ENCODE results near the gene TMEM121.
"Not testable (repeated sequence)": the region's sequence is repeated elsewhere in the genome, so short reads cannot be mapped to it uniquely, and the experiment has no call there.

The TMEM121 gene

DNA sequence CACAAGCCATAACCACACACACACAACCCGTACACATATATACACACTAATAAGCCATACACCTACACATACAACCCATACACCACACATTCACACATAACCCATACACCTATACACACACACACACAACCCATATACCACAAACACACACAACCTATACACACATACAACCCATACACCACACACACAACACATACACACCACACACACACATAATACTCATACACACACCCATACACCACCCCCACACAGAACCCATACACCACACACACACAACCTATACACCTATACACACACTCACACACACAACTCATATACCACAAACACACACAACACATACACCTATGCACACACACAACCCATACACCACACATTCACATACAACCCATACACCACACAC is 44.1 kb downstream of the TMEM121 start:
- DNase-seq (ENCODE audit: low read depth): no peak

DNA sequence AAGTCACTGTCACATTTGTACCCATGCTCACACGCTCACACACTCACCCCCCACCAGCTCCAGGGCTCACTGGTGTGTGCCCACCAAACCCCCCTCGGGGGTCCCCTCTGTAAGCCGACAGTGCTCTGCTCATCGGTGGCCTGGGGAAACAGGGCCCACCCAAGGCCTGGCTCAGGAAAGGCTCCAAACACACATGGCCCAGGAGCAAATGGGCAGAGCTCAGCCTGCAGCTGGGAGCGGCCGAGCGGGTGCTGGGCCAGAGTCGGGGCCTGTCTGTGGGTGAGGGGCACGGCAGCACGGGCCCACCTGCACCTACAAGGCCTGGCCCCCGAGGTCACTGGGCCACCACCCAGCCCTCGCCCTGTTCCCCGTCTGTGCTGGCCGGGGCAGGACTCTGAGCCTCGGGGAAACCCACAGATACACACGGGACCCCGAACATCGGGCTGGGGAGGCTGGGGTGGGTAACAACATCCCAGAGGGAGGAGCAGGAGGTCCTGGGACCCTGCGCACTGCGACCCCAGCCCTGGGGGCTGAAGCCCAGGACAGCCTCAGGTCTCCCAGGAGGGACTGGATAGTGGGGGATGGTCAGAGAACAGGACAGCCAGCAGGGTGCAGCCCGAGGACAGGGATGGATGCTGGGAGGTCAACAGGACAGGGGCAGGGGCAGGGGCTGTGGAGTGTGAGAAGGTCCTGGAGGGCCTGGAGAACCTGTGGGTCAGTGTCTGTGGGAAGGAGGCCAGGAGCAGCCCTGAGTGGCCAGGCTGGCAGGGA is 45.0 kb downstream of the TMEM121 start:
- DNase-seq (ENCODE audit: low read depth): not testable (repeated sequence)

DNA sequence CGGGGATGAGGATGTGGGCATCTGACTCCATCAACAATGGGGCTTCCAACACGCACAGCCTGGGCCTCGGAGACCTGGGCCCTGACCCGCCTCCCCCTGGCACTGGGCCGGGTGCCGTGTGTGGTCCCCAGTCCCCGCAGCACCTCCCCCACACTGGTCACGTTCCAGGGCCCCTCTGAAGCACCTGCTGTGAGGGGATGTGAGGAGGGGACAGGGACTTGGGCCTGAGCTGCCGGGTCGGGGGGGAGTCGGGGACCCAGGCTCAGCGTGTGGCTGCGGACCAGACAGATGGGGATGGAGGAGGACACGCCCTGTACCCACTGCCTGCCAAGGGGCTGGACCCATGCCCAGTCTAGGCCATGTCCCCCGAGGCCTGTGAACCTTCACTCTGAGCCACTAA is 45.7 kb downstream of the TMEM121 start:
- not testable (repeated sequence) for DNase-seq (ENCODE audit: low read depth)

DNA sequence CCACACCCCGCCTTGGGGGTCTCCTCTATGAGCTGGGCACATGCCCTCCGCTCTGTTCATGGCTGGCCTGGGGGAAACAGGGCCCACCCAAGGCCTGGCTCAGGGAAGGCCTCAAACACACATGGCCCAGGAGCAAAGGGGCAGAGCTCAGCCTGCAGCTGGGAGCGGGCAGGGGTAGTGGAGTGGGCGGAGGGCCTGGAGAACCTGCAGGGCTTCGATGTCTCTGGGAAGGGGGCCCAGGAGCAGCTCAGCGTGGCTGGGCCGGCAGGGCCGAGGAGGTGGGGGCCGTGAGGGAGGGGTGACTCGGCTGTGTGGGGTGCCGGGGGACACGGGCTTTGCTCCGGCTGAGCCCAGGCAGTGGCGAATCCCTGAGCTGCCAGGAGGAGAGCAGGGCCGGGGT is 47.5 kb downstream of the TMEM121 start:
- not testable (repeated sequence) for DNase-seq (ENCODE audit: low read depth)

DNA sequence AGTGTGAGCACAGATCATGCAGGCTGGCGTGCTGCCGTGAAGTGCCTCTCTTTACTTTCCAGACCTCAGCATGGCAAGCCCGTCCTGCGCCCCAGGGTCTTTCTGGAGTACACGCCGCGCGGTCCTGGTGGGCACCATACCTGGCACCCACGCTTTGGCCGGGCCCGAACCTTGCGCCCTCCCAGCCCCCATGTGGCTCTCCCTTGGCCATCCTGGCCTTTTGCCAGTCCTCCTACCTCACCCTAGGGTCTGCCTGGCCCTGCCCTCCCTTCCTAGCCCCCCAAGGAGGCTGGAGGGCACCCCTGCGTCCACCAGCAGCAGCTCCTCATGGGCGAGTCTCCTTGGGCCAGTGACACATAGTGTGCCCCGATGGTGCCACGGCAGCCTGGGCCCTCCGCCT is 48.0 kb downstream of the TMEM121 start:
- not testable (repeated sequence) for DNase-seq (ENCODE audit: low read depth)

DNA sequence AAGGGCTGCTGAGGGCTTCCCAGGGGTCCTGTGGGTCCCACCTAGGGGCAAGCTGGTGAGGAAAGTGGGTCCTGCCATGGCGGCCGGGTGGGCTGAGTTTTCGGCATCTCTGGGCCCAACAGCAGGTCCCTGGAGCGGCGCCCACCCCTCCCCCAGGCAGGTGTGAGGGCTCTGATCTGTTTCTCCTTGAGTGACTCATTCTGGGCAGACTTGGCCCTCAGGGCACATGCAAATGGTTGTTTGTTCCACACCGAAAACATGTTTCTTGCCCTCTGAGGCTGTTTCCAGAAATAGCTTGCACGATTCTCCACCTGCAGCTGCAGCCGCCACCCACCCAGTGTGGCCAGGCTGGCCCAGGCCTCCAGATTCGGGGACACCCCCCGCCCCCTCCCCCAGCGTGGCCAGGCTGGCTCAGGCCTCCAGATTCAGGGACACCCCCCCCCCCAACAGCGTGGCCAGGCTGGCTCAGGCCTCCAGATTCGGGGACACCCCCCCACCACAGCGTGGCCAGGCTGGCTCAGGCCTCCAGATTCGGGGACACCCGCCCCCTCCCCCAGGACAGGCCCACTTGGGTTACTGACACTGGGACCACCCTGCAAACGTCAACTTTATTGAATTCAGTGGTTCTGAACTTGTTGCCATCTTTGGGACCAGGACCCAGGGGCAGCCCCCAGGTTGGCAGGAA is 48.8 kb downstream of the TMEM121 start:
- not testable (repeated sequence) for DNase-seq (ENCODE audit: low read depth)

DNA sequence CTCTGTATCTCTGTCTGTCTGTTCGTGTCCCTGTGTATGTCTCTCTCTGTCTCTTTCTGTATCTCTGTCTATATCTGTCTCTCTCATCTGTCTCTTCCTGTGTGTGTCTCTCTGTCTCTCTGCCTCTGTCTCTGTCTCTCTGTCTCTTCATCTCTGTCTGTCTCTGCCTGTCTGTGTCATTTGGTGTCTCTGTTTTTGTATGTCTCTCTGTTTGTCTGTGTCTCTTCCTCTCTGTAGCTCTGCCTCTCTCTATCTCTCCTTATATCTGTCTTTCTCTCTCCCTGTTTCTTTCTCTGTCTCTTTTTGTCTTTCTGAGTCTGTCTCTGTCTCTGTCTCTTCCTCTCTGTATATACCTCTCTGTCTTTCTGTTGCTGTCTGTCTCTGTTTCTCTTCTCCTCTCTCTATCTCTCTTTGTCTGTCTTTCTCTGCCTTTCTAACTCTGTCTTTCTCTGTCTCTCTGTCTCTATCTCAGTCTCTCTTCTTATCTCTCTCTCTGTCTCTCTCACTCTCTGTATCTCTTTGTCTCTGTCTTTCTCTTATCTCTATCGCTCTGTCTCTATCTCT is 50.2 kb downstream of the TMEM121 start:
- DNase-seq (ENCODE audit: low read depth): no peak

DNA sequence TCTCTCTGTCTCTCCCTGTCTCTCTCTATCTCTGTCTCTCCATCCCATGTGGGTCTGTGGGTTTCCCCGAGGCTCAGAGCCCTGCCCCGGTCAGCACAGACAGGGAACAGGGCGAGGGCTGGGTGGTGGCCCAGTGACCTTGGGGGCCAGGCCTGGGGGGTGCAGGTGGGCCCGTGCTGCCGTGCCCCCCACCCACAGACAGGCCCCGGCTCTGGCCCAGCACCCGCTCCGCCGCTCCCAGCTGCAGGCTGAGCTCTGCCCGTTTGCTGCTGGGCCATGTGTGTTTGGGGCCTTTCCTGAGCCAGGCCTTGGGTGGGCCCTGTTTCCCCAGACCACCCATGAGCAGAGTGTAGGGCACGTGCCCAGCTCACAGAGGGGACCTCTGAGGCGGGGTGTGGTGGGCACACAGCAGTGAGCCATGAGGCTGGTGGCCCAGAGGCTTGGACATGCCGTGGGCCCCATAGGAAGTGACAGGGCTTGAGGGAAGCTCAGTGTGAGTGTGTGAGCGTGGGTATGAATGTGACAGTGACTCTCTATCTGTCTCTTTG is 51.0 kb downstream of the TMEM121 start:
- DNase-seq (ENCODE audit: low read depth): no peak

DNA sequence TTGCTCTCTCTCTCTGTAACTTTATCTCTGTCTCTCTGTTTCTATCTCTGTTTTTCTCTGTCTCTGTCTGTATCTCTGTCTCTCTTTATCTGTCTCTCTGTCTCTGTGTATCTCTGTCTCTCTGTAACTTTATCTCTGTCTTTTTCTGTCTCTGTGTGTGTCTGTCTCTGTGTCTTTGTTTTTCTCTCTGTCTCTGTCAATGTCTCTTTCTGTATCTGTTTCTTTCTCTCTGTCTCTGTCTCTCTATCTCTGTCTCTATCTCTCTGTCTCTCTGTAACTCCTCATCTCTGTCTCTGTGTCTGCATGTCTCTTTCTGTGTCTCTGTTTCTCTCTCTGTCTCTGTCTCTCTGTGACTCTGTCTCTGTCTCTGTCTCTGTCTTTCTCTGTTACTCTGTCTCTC is 51.7 kb downstream of the TMEM121 start:
- DNase-seq (ENCODE audit: low read depth): no peak

DNA sequence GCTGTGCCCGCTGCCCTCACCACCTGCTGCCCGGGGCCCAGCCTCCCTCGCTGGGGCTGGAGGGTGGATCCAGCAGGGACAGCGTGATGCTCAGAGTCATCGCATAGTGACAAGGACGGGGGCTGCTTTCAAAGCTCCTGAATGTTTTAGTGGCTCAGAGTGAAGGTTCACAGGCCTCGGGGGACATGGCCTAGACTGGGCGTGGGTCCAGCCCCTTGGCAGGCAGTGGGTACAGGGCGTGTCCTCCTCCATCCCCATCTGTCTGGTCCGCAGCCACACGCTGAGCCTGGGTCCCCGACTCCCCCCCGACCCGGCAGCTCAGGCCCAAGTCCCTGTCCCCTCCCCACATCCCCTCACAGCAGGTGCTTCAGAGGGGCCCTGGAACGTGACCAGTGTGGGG is 52.8 kb downstream of the TMEM121 start:
- DNase-seq (ENCODE audit: low read depth): not testable (repeated sequence)

Measured in activated T-cell treated with anti-CD3 and anti-CD28 coated beads for 1 hour (primary cell).